Ecto neural progenitor cell (in vitro differentiated cells): Measurements from ENCODE around the gene LYPD5.
"Not testable (repeated sequence)": the region's sequence is repeated elsewhere in the genome, so short reads cannot be mapped to it uniquely, and the experiment has no call there.

Source experiments
- DNase-seq: peaks from one replicate; pipeline ENCODE4 v3.0.0-alpha.2; 2018; ENCODE audit warnings: low spot score

The LYPD5 gene

GRCh38 chr19:43806401-43806800, 4.2 kb upstream of the LYPD5 start:
- not testable (repeated sequence) for DNase-seq

DNA sequence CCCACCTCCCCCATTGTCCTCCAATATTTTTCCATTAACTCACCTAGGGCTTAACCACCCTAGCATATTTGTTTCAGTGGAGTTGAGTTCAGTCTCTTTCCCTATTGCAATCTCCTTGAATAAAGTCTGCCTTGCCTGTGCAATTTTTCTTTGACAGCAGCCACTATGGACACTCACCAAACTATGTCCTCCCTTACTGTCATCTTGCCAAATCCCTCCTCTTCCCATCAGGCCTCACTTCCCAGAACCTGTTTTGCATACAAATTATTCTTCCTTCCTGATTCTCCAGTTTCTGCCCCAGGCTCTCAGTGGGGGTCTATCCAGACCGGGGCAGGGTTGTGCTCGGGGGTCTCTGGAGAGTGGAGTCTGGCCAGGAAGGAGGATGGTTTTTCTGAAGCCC, 2.2 kb upstream of the LYPD5 start:
- no peak for DNase-seq

DNA sequence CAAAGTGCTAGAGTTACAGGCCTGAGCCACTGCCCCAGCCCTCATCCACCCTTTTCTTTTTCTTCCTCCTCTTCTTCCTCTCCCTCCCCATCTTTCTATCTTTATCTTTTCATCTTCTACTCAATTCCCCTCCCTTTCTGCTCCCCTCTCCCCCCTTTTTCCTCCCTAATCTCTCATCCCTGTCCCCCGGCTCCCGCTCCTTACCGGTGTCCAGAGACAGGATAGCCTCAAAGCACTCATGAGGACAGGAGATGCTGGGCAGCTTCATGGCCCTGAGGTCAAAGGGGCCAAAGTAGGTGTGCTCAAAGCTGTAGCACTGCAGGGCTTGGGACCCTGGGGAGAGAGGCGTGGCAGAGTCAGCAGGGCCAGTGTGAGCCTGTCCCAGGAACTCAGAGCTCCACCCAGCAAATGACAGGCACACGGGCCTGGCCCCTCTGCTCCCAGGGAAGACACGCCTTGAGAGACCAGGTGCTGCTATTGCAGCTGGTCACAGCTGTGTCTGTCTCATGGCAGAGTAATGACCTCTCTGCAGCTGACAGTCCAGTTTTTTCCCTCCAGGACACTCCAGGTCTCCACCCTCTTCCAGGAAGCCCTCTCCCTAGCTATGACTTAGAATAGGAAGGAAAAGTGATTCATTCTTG, 2.6 kb downstream of the LYPD5 start:
- DNase-seq = no peak

- DNase-seq = no peak
Observed at GRCh38 chr19:43798546-43799409, 3.5 kb downstream of the LYPD5 start.

- DNase-seq = no peak
Observed at GRCh38 chr19:43798026-43798545, 4.2 kb downstream of the LYPD5 start.

DNA sequence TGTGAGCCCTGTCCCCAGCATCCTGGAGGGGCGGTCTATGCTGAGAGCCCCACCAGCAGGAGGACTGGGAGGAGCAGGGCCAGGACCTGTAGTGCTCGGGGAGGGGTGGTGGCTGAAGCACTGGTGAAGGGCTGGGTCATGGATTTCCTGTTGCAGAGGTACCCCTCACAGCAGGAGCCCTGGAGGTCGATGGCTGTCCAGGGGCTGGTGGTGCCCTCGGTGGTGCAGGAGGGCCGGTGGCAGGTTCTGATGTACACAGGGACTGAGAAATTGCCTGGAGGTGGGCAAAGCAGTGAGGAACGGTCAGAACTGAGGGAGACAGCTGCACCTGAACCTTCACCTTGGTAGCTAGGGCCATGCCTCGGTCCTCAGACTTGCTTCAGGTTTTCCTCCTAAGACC, 4.7 kb downstream of the LYPD5 start:
- DNase-seq = no peak

DNA sequence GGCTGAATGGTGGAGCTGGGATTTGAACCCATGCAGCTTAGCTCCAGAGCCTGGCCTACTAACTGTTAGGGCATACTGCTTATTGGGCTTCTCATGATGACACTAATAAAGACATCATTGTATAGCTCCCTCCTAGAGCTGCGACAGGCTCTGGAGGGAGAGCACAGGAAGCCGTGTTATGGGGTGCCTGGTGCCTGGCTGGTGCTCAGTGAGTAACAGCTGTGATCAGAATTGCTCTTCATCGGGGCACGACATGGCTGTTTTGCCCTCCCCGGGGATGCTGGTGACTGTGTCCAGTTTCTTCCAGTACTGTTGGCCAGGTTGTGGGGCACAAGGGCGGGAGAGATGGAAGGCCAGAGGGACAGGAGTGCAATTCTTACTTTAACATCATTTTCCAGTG, 5.1 kb downstream of the LYPD5 start:
- DNase-seq = no peak

DNA sequence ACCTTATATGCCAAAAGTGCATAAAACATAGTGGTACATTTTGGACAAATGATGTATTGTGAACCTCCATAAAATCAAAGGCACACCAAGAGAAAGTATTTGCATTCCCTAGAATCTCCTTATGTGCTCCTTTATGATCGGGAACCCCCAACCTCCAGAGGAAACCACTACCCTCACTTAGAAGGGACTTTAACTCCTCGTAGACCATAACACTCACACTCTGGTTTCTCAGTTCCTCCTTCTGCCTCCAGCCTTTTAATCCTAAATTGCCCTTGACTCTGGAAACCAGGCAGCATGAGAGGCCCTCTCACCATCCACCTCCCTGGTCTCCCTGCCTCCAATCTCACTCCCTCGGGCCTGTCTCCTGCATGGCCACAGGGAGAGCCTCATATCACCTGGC, 11.7 kb downstream of the LYPD5 start:
- DNase-seq = no peak

GRCh38 chr19:43789029-43789428, 13.2 kb downstream of the LYPD5 start:
- DNase-seq = no peak

GRCh38 chr19:43786665-43787064, 15.6 kb downstream of the LYPD5 start:
- DNase-seq = no peak

- peak; percentile 80 for DNase-seq
Observed at GRCh38 chr19:43784981-43785808, 17.1 kb downstream of the LYPD5 start.

- no peak for DNase-seq
Observed at GRCh38 chr19:43784241-43784980, 17.8 kb downstream of the LYPD5 start.

GRCh38 chr19:43783636-43784035, 18.6 kb downstream of the LYPD5 start:
- DNase-seq = no peak

GRCh38 chr19:43782689-43783231, 19.5 kb downstream of the LYPD5 start:
- no peak for DNase-seq

DNA sequence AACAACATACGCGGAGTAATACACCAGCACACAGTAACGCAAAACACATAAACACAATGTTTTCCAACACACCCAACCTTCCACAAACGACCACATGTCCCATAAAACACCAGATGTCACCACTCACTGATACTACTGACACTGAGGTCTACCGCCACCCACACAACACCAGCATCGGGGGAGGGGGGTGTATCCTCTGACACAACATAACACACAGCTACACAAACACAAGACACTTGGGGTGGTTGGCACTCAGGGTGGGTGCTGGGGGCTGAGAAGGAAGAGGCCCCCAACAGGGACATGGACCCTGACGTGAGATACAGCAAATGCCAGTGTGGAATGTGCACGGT, 20.0 kb downstream of the LYPD5 start:
- no peak for DNase-seq

DNA sequence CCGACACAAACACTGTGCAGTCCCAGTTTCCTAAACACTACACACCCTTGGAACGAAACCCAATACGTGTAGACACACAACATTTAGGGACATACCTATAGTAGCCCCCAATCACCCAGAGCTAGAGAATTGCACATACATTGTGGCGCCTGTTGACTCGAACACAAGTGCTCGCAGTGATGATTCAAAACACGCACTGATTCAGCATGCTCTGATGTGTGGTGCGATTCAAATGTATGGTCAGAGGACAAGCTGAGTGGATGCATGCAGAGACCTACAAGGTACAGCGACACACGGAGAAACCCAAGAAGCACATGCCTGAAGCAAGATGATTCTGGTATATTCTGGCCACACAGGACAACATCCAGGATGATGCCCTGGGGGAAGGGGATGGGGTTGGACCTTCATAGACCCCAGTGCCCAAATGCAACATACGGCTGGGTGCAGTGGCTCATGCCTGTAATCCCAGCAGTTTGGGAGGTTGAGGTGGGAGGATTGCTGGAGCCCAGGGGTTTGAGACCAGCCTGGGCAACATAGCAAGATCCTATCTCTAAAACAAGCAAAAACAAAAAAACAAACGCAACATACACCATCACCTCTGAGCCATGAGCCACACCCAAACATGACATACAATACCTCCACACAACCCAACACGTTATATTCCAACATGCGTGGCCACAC, 20.5 kb downstream of the LYPD5 start:
- no peak for DNase-seq

GRCh38 chr19:43780706-43781525, 21.3 kb downstream of the LYPD5 start, which contains the start of gene KCNN4:
TSS of gene KCNN4 (minus strand) at chr19:43780973. CDS start at chr19:43780861, 112 bp downstream.
- DNase-seq = no peak

- DNase-seq = no peak
Observed at GRCh38 chr19:43779820-43780219, 22.4 kb downstream of the LYPD5 start.

DNA sequence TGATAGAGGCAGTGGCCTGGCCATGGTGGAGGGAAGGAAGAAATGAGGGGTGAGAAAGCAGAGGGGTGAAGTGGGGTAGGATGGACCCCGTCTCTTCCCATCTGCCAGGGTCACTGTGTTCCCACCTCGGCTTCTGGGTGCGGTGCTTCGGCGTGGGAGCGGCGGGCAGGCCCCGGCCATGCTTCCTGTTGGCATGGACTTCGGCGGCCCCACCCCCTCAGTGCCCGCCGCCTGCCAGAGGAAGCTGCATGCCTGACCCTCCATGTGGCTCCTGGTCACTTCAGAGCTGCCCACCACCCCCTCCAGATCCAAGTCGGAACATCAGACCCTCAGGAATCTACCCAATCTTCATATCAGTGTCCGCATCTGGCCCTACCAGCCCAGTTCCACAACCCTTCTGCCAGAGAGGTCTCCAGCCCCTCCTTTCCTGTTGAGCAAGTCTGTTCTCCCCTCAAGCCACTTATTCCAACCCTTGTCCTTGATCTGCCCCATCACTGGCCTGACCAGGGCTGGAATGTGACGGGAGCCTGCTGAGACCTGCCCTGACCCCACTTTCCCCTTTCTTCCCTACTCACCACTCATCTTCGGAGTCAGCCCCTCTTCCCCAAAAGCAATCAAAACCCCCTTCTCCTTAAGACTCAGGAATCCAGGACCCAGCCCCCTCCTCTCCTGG, 23.0 kb downstream of the LYPD5 start:
- DNase-seq = no peak
